ENCODE results near the gene RGPD5. TPM values are rescaled to one million over a fixed set of nuclear protein-coding genes. Genes with fewer than 3 reads are reported as not detected.
"Not testable (repeated sequence)": the region's sequence is repeated elsewhere in the genome, so short reads cannot be mapped to it uniquely, and the experiment has no call there.

The RGPD5 gene
- total and polyA plus RNA-seq, 2 experiments from 2014 or later: 4.3 to 18.0 TPM

DNA sequence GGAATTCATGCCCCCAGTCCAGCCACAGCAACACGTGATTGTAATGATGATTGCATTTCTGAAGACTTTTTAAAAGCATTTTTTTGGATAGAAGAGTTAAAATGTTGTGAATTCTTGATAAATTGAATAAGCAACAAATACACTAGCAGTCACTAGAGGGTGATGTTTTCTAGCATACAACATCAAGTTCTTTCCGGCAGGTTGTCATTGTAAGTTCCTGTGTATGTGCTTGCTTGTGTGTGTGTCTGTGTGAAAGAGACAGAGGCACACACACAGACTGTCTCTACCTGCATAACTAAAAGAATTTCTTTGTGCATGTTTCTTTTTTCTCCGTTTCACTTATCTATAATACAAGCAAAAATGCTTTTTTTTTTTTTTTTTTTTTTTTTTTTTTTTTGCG lies 95.8 kb downstream of the RGPD5 start:
- not testable (repeated sequence) for H3K27me3 ChIP-seq (ENCODE audit: insufficient read depth); H3K36me3 Mint-ChIP-seq (ENCODE audit: low read depth); H3K27me3 Mint-ChIP-seq (ENCODE audit: insufficient read depth, low read depth, poor library complexity); H3K9me3 Mint-ChIP-seq; H3K4me3 ChIP-seq; H3K4me3 Mint-ChIP-seq; H3F3A ChIP-seq (replicated peaks; ENCODE audit: low read depth); H4K20me1 ChIP-seq (replicated peaks; ENCODE audit: insufficient read depth); H3K9me2 ChIP-seq (ENCODE audit: insufficient read depth); H3K79me2 ChIP-seq (replicated peaks; ENCODE audit: insufficient read depth); DNase-seq (ENCODE audit: low spot score); H3K4me1 ChIP-seq (ENCODE audit: insufficient read depth); H3K4me1 Mint-ChIP-seq; H3K27ac Mint-ChIP-seq; H3K4me2 ChIP-seq; H2AFZ ChIP-seq; H3K27ac ChIP-seq (ENCODE audit: low read depth); H3K36me3 ChIP-seq (ENCODE audit: insufficient read depth)
- ATAC-seq: peak; percentile 35; the same call in 2 of the 3 replicates

DNA sequence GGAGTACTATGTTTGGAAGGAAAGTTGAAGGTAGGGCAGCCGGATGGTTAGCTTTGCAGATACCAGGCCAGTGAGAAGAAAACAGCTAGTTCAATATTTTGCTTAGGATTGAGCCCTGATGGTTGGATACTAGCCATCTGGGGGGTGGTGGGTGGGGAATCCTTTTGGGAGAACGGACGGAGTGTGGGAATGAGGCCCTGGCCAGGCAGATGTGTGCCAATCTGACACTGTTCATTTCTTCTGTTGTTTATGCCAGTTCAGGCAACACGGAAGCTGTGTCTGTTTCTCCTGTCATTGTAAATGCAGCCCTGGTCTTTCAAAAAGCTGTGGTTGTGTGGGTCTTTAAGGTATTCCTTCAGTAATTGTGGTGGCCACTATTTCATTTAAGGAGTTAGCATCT lies 96.9 kb downstream of the RGPD5 start:
- H3K36me3 ChIP-seq (ENCODE audit: insufficient read depth); H3K27me3 Mint-ChIP-seq (ENCODE audit: insufficient read depth, low read depth, poor library complexity); H3K27ac ChIP-seq (ENCODE audit: low read depth); H2AFZ ChIP-seq; H3K27ac Mint-ChIP-seq; H3K9me2 ChIP-seq (ENCODE audit: insufficient read depth); H3K4me1 ChIP-seq (ENCODE audit: insufficient read depth); H3K36me3 Mint-ChIP-seq (ENCODE audit: low read depth); H3K27me3 ChIP-seq (ENCODE audit: insufficient read depth); H3K79me2 ChIP-seq (replicated peaks; ENCODE audit: insufficient read depth); DNase-seq (ENCODE audit: low spot score); H3K4me1 Mint-ChIP-seq; H3K4me3 Mint-ChIP-seq; H3K4me3 ChIP-seq; ATAC-seq; H3K9me3 Mint-ChIP-seq; H4K20me1 ChIP-seq (replicated peaks; ENCODE audit: insufficient read depth); H3K4me2 ChIP-seq; H3F3A ChIP-seq (replicated peaks; ENCODE audit: low read depth): not testable (repeated sequence)

- H3K36me3 Mint-ChIP-seq (ENCODE audit: low read depth); H3K27me3 Mint-ChIP-seq (ENCODE audit: insufficient read depth, low read depth, poor library complexity); H3K36me3 ChIP-seq (ENCODE audit: insufficient read depth); H3K4me3 ChIP-seq; H3K4me1 Mint-ChIP-seq; DNase-seq (ENCODE audit: low spot score); H2AFZ ChIP-seq; H3K4me3 Mint-ChIP-seq; H3K27ac ChIP-seq (ENCODE audit: low read depth); ATAC-seq; H3F3A ChIP-seq (replicated peaks; ENCODE audit: low read depth); H3K27me3 ChIP-seq (ENCODE audit: insufficient read depth); H3K79me2 ChIP-seq (replicated peaks; ENCODE audit: insufficient read depth); H4K20me1 ChIP-seq (replicated peaks; ENCODE audit: insufficient read depth); H3K4me2 ChIP-seq; H3K9me2 ChIP-seq (ENCODE audit: insufficient read depth); H3K27ac Mint-ChIP-seq; H3K9me3 Mint-ChIP-seq; H3K4me1 ChIP-seq (ENCODE audit: insufficient read depth): not testable (repeated sequence)
Measured at GRCh38 chr2:109893736-109894135, 99.6 kb downstream of the RGPD5 start.

DNA sequence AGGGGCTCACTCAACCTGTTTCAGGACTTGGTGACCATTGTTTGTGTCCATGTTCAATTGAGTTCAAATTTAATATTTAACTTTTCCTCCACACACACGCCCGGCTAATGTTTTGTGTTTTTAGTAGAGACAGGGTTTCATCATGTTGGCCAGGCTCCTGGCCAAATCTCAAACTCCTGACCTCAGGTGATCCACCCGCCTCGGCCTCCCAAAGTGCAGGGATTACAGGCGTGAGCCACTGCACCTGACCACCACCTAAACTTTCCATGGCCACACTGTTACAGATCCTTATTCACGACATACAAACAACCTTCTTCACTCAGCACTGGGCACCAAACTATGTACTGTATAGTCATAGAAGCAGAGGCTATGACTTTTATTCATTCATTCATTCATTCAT lies 100.0 kb downstream of the RGPD5 start:
- not testable (repeated sequence) for H3K27me3 Mint-ChIP-seq (ENCODE audit: insufficient read depth, low read depth, poor library complexity); H2AFZ ChIP-seq; H3K36me3 ChIP-seq (ENCODE audit: insufficient read depth); H3K4me2 ChIP-seq; H4K20me1 ChIP-seq (replicated peaks; ENCODE audit: insufficient read depth); H3K27ac Mint-ChIP-seq; H3K27ac ChIP-seq (ENCODE audit: low read depth); H3K36me3 Mint-ChIP-seq (ENCODE audit: low read depth); H3K27me3 ChIP-seq (ENCODE audit: insufficient read depth); H3F3A ChIP-seq (replicated peaks; ENCODE audit: low read depth); ATAC-seq; H3K4me3 Mint-ChIP-seq; H3K79me2 ChIP-seq (replicated peaks; ENCODE audit: insufficient read depth); H3K4me1 Mint-ChIP-seq; H3K9me2 ChIP-seq (ENCODE audit: insufficient read depth); H3K4me1 ChIP-seq (ENCODE audit: insufficient read depth); H3K4me3 ChIP-seq; DNase-seq (ENCODE audit: low spot score); H3K9me3 Mint-ChIP-seq

- H3K27ac ChIP-seq (ENCODE audit: low read depth): not testable (repeated sequence)
Measured at GRCh38 chr2:109895090-109895869, 101.2 kb downstream of the RGPD5 start.

DNA sequence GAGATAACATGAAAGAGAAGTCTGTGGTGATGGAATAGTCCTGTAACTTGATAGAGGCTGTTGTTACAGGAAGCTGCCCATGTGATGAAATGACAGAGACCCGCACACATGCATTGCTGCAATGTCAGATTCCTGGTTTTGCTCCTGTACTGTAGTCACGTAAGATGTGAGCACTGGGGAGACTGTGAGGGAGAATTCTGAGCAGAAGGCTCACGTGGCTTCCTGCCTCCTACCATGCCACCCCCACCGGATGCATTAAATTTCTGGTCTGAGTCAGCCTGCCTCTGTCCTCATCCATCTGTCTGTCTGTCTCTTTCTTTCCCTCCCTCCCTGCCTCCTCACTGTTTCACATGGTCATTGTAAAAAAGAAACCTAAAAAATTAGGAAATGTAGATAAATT lies 102.1 kb downstream of the RGPD5 start:
- not testable (repeated sequence) for H3K36me3 ChIP-seq (ENCODE audit: insufficient read depth); H3K79me2 ChIP-seq (replicated peaks; ENCODE audit: insufficient read depth); H3K27me3 Mint-ChIP-seq (ENCODE audit: insufficient read depth, low read depth, poor library complexity); H3K9me2 ChIP-seq (ENCODE audit: insufficient read depth); H3K27ac ChIP-seq (ENCODE audit: low read depth); H3K9me3 Mint-ChIP-seq; H3K27me3 ChIP-seq (ENCODE audit: insufficient read depth); H2AFZ ChIP-seq; H4K20me1 ChIP-seq (replicated peaks; ENCODE audit: insufficient read depth); H3K4me1 Mint-ChIP-seq; H3F3A ChIP-seq (replicated peaks; ENCODE audit: low read depth); H3K27ac Mint-ChIP-seq; H3K4me3 Mint-ChIP-seq; H3K4me3 ChIP-seq; H3K4me1 ChIP-seq (ENCODE audit: insufficient read depth); DNase-seq (ENCODE audit: low spot score); ATAC-seq; H3K36me3 Mint-ChIP-seq (ENCODE audit: low read depth); H3K4me2 ChIP-seq

More at GRCh38 chr2:109895090-109895869, 101.2 kb downstream of the RGPD5 start:
- H3K4me3 ChIP-seq; ATAC-seq; H3K9me2 ChIP-seq (ENCODE audit: insufficient read depth); H3K4me1 ChIP-seq (ENCODE audit: insufficient read depth); H2AFZ ChIP-seq; H3K36me3 ChIP-seq (ENCODE audit: insufficient read depth); H4K20me1 ChIP-seq (replicated peaks; ENCODE audit: insufficient read depth); H3K36me3 Mint-ChIP-seq (ENCODE audit: low read depth); H3F3A ChIP-seq (replicated peaks; ENCODE audit: low read depth); H3K4me3 Mint-ChIP-seq; H3K4me1 Mint-ChIP-seq; DNase-seq (ENCODE audit: low spot score); H3K79me2 ChIP-seq (replicated peaks; ENCODE audit: insufficient read depth); H3K27ac Mint-ChIP-seq; H3K9me3 Mint-ChIP-seq; H3K4me2 ChIP-seq; H3K27me3 ChIP-seq (ENCODE audit: insufficient read depth); H3K27me3 Mint-ChIP-seq (ENCODE audit: insufficient read depth, low read depth, poor library complexity): not testable (repeated sequence)

Data from GM23338 (cell line).